KBM-7 (cell line): ENCODE data around the gene C16orf96.

Experiments
- DNase-seq: peaks from one replicate; pipeline ENCODE4 v3.0.0-alpha.2; 2015
- in situ Hi-C: fragments of 300-500 bp; cut with MboI; formaldehyde crosslinking; loops from 2 replicates; pipeline ENCODE4 v1.14.3; 2020; ENCODE audit warnings: low sequenced_read_pairs, low pct_unique_long_range_greater_than_20kb, mixed read lengths

Gene C16orf96

GRCh38 chr16:4591706-4592470 lies 35.7 kb downstream of the C16orf96 start:
- in situ Hi-C loops: no loop called here
- no peak for DNase-seq

- DNase-seq: no peak
- in situ Hi-C loops: no loop called here
Observed at GRCh38 chr16:4593086-4593485, 36.9 kb downstream of the C16orf96 start.

- no peak for DNase-seq
- in situ Hi-C loops: no loop called here
Observed at GRCh38 chr16:4594433-4595410, 38.6 kb downstream of the C16orf96 start.

- no peak for DNase-seq
- in situ Hi-C loops: no loop called here
Observed at GRCh38 chr16:4597174-4597573, 41.0 kb downstream of the C16orf96 start.

- in situ Hi-C loops: no loop called here
- no peak for DNase-seq
Observed at GRCh38 chr16:4599037-4599436, 42.9 kb downstream of the C16orf96 start.

- DNase-seq: no peak
- in situ Hi-C loops: no loop called here
Observed at GRCh38 chr16:4599545-4599944, 43.4 kb downstream of the C16orf96 start.

- no peak for DNase-seq
- in situ Hi-C loops: no loop called here
Observed at GRCh38 chr16:4601036-4601863, 45.1 kb downstream of the C16orf96 start.

- DNase-seq: no peak
- in situ Hi-C loops: no loop called here
Observed at GRCh38 chr16:4601864-4602186, 45.7 kb downstream of the C16orf96 start.

GRCh38 chr16:4602331-4602730 lies 46.2 kb downstream of the C16orf96 start:
- DNase-seq: no peak
- in situ Hi-C loops: no loop called here

- in situ Hi-C loops: no loop called here
- DNase-seq: no peak
Observed at GRCh38 chr16:4603624-4604170, 47.6 kb downstream of the C16orf96 start.

- in situ Hi-C loops: no loop called here
Observed at GRCh38 chr16:4604401-4604800, 48.3 kb downstream of the C16orf96 start.

GRCh38 chr16:4606354-4606753 lies 50.2 kb downstream of the C16orf96 start:
- in situ Hi-C loops: no loop called here
- no peak for DNase-seq

More at GRCh38 chr16:4604401-4604800, 48.3 kb downstream of the C16orf96 start:
- no peak for DNase-seq

GRCh38 chr16:4607841-4608703 lies 51.9 kb downstream of the C16orf96 start:
- in situ Hi-C loops: no loop called here
- DNase-seq: no peak

- no peak for DNase-seq
- in situ Hi-C loops: no loop called here
Observed at GRCh38 chr16:4608704-4608980, 52.5 kb downstream of the C16orf96 start.

- no peak for DNase-seq
- in situ Hi-C loops: no loop called here
Observed at GRCh38 chr16:4609200-4610010, 53.3 kb downstream of the C16orf96 start.

GRCh38 chr16:4610011-4611005 lies 54.2 kb downstream of the C16orf96 start:
- in situ Hi-C loops: no loop called here
- no peak for DNase-seq
